ENCODE measurements around the gene LDLR.

GRCh38 chr19:11041966-11042627 lies 47.2 kb upstream of the LDLR start:
- TF ChIP-seq CTCF (IDR thresholded peaks at IDR 0.05) (no peak), POLR2A (IDR thresholded peaks at IDR 0.05) (no peak)
